GM18907 (cell line): Measurements from ENCODE around the gene APC2.

Source experiments
- ATAC-seq: cut with Tn5 transposase; IDR thresholded peaks from one replicate; pipeline ENCODE4 v1.9.1; 2021; ENCODE audit warnings: mild to moderate bottlenecking, moderate library complexity; ENCODE audit not compliant: unreplicated experiment

APC2 gene

GRCh38 chr19:1446713-1447481, 3.0 kb upstream of the APC2 start:
- ATAC-seq: no peak

- ATAC-seq: no peak
These were observed 2.4 kb upstream of the APC2 start for GRCh38 chr19:1447504-1447903.

DNA sequence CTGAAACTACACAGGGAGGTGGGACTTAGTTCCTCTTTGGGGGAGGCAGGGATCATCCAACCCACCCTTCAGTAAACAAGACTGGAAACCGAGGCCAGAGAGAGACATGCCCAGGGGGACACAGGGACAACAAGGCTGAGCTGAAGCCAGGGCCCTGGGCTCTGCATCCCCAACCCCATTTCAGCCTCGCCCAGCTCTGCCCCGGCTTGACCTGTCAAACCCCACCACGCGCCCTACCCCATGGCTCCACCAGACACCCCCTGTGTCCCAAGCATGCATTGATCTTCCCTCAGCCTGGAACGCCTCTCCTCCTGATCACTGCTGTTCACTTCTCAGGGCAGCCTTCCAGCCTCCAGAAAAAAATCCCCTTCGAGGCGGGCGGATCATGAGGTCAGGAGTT, 2.0 kb upstream of the APC2 start:
- ATAC-seq: no peak

- ATAC-seq: no peak
These were observed 1.1 kb downstream of the APC2 start for GRCh38 chr19:1450735-1451731.

DNA sequence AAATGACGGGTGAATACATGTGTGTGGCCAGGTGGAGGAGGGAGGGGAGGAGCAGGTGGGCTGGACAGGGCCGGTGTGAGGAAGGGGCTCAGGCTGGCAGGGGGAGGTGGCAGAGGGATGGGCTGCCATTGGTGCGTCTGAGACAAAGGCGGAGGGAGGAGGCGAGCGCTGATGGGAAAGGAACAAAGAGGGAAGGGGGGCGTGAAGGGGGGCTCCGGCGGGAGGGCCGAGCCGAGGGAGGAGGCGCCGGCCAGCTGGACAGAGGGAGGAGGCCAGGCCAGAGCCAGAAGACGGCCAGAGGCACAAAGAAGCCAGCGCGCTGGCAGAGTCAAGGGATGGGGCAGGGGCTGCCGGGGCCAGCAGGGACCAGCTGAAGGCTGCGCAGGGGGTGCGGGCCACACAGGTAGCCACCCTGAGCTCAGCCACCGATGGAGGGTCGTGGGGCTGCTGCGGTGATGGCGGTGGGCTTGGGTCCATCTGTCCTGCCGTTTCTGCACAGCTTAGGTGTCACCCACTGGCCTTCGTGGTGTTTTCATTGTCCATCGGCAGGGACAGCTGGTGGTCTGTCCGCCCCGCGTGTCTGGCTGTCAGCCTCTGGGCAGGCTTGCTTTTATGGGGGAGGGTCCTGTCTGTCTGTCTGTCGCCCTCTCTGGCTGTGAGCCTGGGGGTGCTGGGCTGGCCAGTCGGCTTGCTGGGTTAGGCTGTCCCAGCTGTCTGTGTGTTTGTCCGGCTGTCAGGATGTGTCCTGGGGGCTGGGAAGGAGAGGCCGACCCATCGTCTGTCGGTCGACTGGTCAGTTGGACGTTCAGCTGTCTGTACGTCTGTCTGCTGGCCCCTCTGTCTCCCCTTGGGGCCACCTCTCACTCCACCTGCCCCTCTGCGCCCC, 2.2 kb downstream of the APC2 start:
- no peak for ATAC-seq

GRCh38 chr19:1452802-1453524, 3.0 kb downstream of the APC2 start:
- ATAC-seq: no peak

- no peak for ATAC-seq
These were observed 3.8 kb downstream of the APC2 start for GRCh38 chr19:1453525-1454364.

GRCh38 chr19:1455002-1455335, 5.0 kb downstream of the APC2 start:
- no peak for ATAC-seq

DNA sequence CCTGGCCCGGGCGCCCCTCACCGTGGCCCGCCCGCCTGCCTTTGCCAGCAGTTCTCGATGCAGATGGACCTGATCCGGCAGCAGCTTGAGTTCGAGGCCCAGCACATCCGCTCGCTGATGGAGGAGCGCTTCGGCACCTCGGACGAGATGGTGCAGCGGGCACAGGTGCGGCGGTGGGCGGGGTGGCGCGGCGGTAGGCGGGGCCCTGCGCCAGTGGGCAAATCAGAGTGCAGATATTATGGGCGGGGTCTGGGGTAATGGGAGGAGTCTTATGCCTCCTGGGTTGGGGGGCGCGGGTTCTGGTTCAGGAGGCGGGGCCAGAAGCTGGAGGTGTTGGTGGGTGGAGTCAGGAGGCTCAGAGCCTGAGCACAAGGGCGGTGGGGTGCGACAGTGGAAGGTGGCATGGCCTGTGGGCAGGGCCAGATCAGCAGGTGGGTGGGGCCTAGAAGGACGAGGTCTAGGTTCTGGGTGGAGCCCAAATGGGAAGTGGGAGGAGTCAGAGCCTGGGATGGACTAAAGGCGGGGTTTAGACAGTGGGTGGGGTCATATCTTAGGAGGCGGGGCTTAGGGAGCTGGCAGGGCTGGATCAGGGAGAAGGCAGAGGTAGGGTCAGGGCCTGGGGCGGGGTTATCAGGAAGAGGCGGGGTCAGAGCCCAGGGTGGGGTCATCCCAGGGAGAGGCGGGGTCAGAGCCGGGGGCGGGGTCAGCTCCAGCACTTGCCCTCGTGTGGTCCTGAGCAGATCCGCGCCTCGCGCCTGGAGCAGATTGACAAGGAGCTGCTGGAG, 5.6 kb downstream of the APC2 start:
- no peak for ATAC-seq

- ATAC-seq: no peak
These were observed 6.4 kb downstream of the APC2 start for GRCh38 chr19:1456121-1456900.

GRCh38 chr19:1457031-1457739, 7.3 kb downstream of the APC2 start:
- ATAC-seq: no peak

GRCh38 chr19:1457892-1458291, 8.0 kb downstream of the APC2 start:
- ATAC-seq: no peak

DNA sequence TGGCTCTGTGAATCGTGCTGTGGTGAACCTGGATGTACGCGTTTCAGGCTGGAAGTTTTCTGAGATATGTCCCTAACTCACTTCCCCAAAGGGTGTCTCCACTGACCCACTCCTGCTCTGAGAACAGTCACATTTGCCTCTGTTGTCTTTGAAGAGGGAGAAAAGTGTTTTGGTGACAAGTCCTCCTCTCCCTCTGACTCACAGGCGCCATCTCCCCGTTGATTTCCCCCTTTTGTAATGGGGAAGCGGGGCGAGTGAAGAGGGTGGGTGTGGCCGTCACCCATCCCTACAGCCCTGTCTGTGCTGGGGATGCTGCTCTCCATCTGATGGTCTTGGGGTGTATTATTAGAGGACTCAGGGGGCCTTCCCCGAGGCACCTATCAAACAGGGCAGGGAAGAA, 9.6 kb downstream of the APC2 start:
- no peak for ATAC-seq

- no peak for ATAC-seq
These were observed 10.4 kb downstream of the APC2 start for GRCh38 chr19:1460033-1460995.

- ATAC-seq: no peak
These were observed 11.9 kb downstream of the APC2 start for GRCh38 chr19:1461862-1462261.
